SK-N-SH (cell line): Measurements from ENCODE around the gene TNFAIP2. TPM values are rescaled to one million over a fixed set of nuclear protein-coding genes. Genes with fewer than 3 reads are reported as not detected.
A peak's percentile ranks its signal among the peaks of the same experiment; 100 is the strongest.

Experiments used
- CTCF ChIA-PET: fragments of 300-600, 350-600 bp; formaldehyde crosslinking; extraction: SDS; loops from one replicate; lab custom pipeline; 2021; lab: Yijun Ruan, JAX
- POLR2A ChIA-PET: fragments of 350-600 bp; sonication (Branson Sonifier 250); formaldehyde crosslinking; extraction: SDS; loops from one replicate; lab custom pipeline; 2020; ENCODE audit warnings: antibody characterized with exemption, inconsistent platforms; lab: Yijun Ruan, JAX
- DNase-seq: peaks from one replicate; pipeline ENCODE4 v3.0.0; 2012
- H2AFZ ChIP-seq: fragments of 200-600 bp; sonication (generic); 2 replicates; pipeline ENCODE4 v1.8.1; 2016; ENCODE audit warnings: antibody characterized with exemption, mild to moderate bottlenecking, low read depth
- H3F3A ChIP-seq: fragments of 200-600 bp; sonication (generic); replicated peaks from 2 replicates; pipeline ENCODE3; 2016; ENCODE audit warnings: antibody characterized with exemption, mild to moderate bottlenecking; ENCODE audit not compliant: insufficient read depth
- H3K27ac ChIP-seq, 2 experiments: fragments of 200-500 bp in 1 of 2; fragments of 200-600 bp in 1 of 2; sonication (Bioruptor generic) in 1 of 2; sonication (generic), shearing (Covaris generic) in 1 of 2; 2 replicates each; pipeline versions ENCODE4 v1.5.1 to v1.6.1; 2014 to 2016; ENCODE audit warnings: low read depth in 2 of 2, inconsistent platforms in 1 of 2, low read length in 1 of 2, mild to moderate bottlenecking in 1 of 2, mixed read lengths in 1 of 2
- H3K27me3 ChIP-seq: fragments of 200-600 bp; sonication (generic), shearing (Covaris generic); 2 replicates; pipeline ENCODE4 v1.6.1; 2016; ENCODE audit warnings: mixed run types; ENCODE audit not compliant: insufficient read depth
- H3K36me3 ChIP-seq, 2 experiments: fragments of 200-500 bp in 1 of 2; fragments of 200-600 bp in 1 of 2; sonication (Bioruptor generic) in 1 of 2; sonication (generic) in 1 of 2; replicated peaks in 1 of 2; 2 replicates each; pipeline versions ENCODE3 to v1.5.1; 2014 to 2016; ENCODE audit warnings: low read length in 1 of 2, mild to moderate bottlenecking in 1 of 2; ENCODE audit not compliant: insufficient read depth in 2 of 2, control insufficient read depth in 1 of 2
- H3K4me1 ChIP-seq, 2 experiments: fragments of 200-500 bp in 1 of 2; fragments of 200-600 bp in 1 of 2; sonication (Bioruptor generic) in 1 of 2; sonication (generic), shearing (Covaris generic) in 1 of 2; 2 replicates each; pipeline versions ENCODE4 v1.5.1 to v1.6.1; 2014 to 2016; ENCODE audit warnings: low read depth in 1 of 2, low read length in 1 of 2, mixed run types in 1 of 2; ENCODE audit not compliant: insufficient read depth in 2 of 2, control insufficient read depth in 1 of 2
- H3K4me2 ChIP-seq: fragments of 200-600 bp; sonication (generic), shearing (Covaris generic); 2 replicates; pipeline ENCODE4 v1.6.1; 2017; ENCODE audit warnings: mixed run types
- H3K4me3 ChIP-seq, 2 experiments: fragments of 200-500 bp in 1 of 2; fragments of 200-600 bp in 1 of 2; sonication (Bioruptor generic) in 1 of 2; sonication (generic), shearing (Covaris generic) in 1 of 2; 2 replicates each; pipeline versions ENCODE4 v1.5.1 to v1.8.1; 2014 to 2016; ENCODE audit warnings: low read depth in 2 of 2, inconsistent platforms in 1 of 2, low read length in 1 of 2, mild to moderate bottlenecking in 1 of 2, mixed read lengths in 1 of 2, moderate library complexity in 1 of 2
- H3K79me2 ChIP-seq: fragments of 200-600 bp; sonication (generic); 2 replicates; pipeline ENCODE4 v1.8.1; 2017; ENCODE audit warnings: mild to moderate bottlenecking; ENCODE audit not compliant: insufficient read depth
- H3K9ac ChIP-seq: fragments of 200-600 bp; sonication (generic); 2 replicates; pipeline ENCODE4 v1.6.1; 2017; ENCODE audit warnings: mixed run types
- H3K9me2 ChIP-seq: fragments of 200-600 bp; sonication (generic); 2 replicates; pipeline ENCODE4 v1.6.1; 2017; ENCODE audit warnings: mixed run types
- H3K9me3 ChIP-seq: fragments of 200-600 bp; sonication (generic); 2 replicates; pipeline ENCODE4 v1.6.1; 2017; ENCODE audit warnings: mixed run types, mild to moderate bottlenecking, moderate library complexity
- H4K20me1 ChIP-seq: fragments of 200-600 bp; sonication (generic); 2 replicates; pipeline ENCODE4 v1.6.1; 2017; ENCODE audit warnings: mild to moderate bottlenecking, mixed run types; ENCODE audit not compliant: insufficient read depth
- ELF1 ChIP-seq: IDR thresholded peaks from 2 replicates; pipeline ENCODE4 v1.4.0; 2012
- JUND ChIP-seq: IDR thresholded peaks from 2 replicates; pipeline ENCODE4 v1.4.0; 2012
- MEF2A ChIP-seq: IDR thresholded peaks from 2 replicates; pipeline ENCODE4 v1.4.0; 2012; ENCODE audit warnings: low read depth, borderline replicate concordance
- MXI1 ChIP-seq: IDR thresholded peaks from 2 replicates; pipeline ENCODE4 v1.6.1; 2012; ENCODE audit warnings: mild to moderate bottlenecking, low read depth, low read length, improper control_type of control experiment
- NFIC ChIP-seq: IDR thresholded peaks from 2 replicates; pipeline ENCODE4 v1.4.0; 2012; ENCODE audit warnings: borderline replicate concordance
- NRF1 ChIP-seq: IDR thresholded peaks from 2 replicates; pipeline ENCODE4 v1.6.1; 2012; ENCODE audit warnings: low read depth, mild to moderate bottlenecking, low read length
- POLR2AphosphoS5 ChIP-seq: IDR thresholded peaks from 2 replicates; pipeline ENCODE4 v1.6.1; 2012; ENCODE audit warnings: low read depth, low read length
- RAD21 ChIP-seq: IDR thresholded peaks from 2 replicates; pipeline ENCODE4 v1.6.1; 2012; ENCODE audit warnings: mild to moderate bottlenecking, low read length
- RFX5 ChIP-seq: IDR thresholded peaks from 2 replicates; pipeline ENCODE4 v1.6.1; 2012; ENCODE audit warnings: mild to moderate bottlenecking, improper control_type of control experiment, low read length
- SIN3A ChIP-seq: IDR thresholded peaks from 2 replicates; pipeline ENCODE4 v1.6.1; 2012; ENCODE audit warnings: low read depth, mild to moderate bottlenecking, low read length, moderate library complexity, borderline replicate concordance
- TAF1 ChIP-seq: IDR thresholded peaks from 2 replicates; pipeline ENCODE4 v1.6.1; 2012; ENCODE audit warnings: low read depth, mild to moderate bottlenecking, low read length, moderate library complexity, borderline replicate concordance
- USF2 ChIP-seq: fragments of 150-350 bp; IDR thresholded peaks from 2 replicates; pipeline ENCODE4 v1.6.1; 2017; ENCODE audit warnings: antibody characterized with exemption, low read length, low read depth, borderline replicate concordance
- YY1 ChIP-seq: IDR thresholded peaks from 2 replicates; pipeline ENCODE4 v1.4.0; 2012; ENCODE audit warnings: low read depth, mild to moderate bottlenecking
- WGBS: methylation state at CpG from one replicate; pipeline ENCODE4 v1.1.6; 2017; ENCODE audit warnings: low lambda C conversion rate; 5-methylcytosine and 5-hydroxymethylcytosine counted together
- polyA plus RNA-seq, 3 experiments: library from polyadenylated mRNA; depleted of rRNA; stranded (reverse); fragments of >200 nt; gene quantifications; 2 replicates each; pipeline ENCODE4 v1.2.3, GENCODE V29; 2012
- TF ChIP-seq, protein P1 (sequence below): IDR thresholded peaks from 2 replicates; pipeline ENCODE4 v1.6.1; 2012; ENCODE audit warnings: mild to moderate bottlenecking, low read depth, low read length, moderate library complexity
- TF ChIP-seq, protein P2 (sequence below): IDR thresholded peaks from 2 replicates; pipeline ENCODE4 v1.4.0; 2012; ENCODE audit warnings: low read depth
- TF ChIP-seq, protein P3 (sequence below): fragments of 200-600 bp; sonication (generic); IDR thresholded peaks from 2 replicates; pipeline ENCODE4 v1.6.1; 2017; ENCODE audit warnings: antibody characterized with exemption, mild to moderate bottlenecking, moderate library complexity

The TNFAIP2 gene
- polyA plus RNA-seq, 1 of the 3 experiments (the other 2 are of a cell fraction), result 16.0 TPM

GRCh38 chr14:103104654-103105452 lies 18.4 kb upstream of the TNFAIP2 start (continued):
- TF ChIP-seq, protein P1, sequence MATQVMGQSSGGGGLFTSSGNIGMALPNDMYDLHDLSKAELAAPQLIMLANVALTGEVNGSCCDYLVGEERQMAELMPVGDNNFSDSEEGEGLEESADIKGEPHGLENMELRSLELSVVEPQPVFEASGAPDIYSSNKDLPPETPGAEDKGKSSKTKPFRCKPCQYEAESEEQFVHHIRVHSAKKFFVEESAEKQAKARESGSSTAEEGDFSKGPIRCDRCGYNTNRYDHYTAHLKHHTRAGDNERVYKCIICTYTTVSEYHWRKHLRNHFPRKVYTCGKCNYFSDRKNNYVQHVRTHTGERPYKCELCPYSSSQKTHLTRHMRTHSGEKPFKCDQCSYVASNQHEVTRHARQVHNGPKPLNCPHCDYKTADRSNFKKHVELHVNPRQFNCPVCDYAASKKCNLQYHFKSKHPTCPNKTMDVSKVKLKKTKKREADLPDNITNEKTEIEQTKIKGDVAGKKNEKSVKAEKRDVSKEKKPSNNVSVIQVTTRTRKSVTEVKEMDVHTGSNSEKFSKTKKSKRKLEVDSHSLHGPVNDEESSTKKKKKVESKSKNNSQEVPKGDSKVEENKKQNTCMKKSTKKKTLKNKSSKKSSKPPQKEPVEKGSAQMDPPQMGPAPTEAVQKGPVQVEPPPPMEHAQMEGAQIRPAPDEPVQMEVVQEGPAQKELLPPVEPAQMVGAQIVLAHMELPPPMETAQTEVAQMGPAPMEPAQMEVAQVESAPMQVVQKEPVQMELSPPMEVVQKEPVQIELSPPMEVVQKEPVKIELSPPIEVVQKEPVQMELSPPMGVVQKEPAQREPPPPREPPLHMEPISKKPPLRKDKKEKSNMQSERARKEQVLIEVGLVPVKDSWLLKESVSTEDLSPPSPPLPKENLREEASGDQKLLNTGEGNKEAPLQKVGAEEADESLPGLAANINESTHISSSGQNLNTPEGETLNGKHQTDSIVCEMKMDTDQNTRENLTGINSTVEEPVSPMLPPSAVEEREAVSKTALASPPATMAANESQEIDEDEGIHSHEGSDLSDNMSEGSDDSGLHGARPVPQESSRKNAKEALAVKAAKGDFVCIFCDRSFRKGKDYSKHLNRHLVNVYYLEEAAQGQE, result no peak
- TF ChIP-seq NRF1 (peak; percentile 22; the same call in 1 of the 2 replicates), JUND (no peak), USF2 (no peak)
- TF ChIP-seq, protein P2, sequence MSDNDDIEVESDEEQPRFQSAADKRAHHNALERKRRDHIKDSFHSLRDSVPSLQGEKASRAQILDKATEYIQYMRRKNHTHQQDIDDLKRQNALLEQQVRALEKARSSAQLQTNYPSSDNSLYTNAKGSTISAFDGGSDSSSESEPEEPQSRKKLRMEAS, result no peak

GRCh38 chr14:103105580-103106150 lies 17.6 kb upstream of the TNFAIP2 start:
- Histone ChIP-seq H4K20me1 (no peaks in the 10 kb centered on the region), H2AFZ (no peak overlapping the region), H3K9me3 (no peaks in the 10 kb centered on the region), H3K4me3 (no peak overlapping the region), H3K9ac (no peak overlapping the region), H3K27ac (no peak overlapping the region), H3K27me3 (peaks cover 25% of the 10 kb centered on the region), H3K4me2 (no peak overlapping the region)
- ChIA-PET CTCF (interaction anchor here (0.6 to 7.8 kb wide), 58 partner anchors 7 to 489 kb away, joined by 3 to 250 read pairs (median 8); partner anchors contain the start of genes EXOC3L4, LBHD2 and TNFAIP2), POLR2A (no interaction called here)
- 36% methylated on average over 5 of the region's 9 CpGs for WGBS
- TF ChIP-seq MEF2A (no peak), YY1 (no peak), RFX5 (no peak), SIN3A (no peak), POLR2AphosphoS5 (no peak), ELF1 (no peak), NFIC (no peak), RAD21 (peak; percentile 26; the same call in 1 of the 2 replicates), TAF1 (no peak), MXI1 (no peak)
- TF ChIP-seq, protein P1, result no peak
- TF ChIP-seq, protein P3, sequence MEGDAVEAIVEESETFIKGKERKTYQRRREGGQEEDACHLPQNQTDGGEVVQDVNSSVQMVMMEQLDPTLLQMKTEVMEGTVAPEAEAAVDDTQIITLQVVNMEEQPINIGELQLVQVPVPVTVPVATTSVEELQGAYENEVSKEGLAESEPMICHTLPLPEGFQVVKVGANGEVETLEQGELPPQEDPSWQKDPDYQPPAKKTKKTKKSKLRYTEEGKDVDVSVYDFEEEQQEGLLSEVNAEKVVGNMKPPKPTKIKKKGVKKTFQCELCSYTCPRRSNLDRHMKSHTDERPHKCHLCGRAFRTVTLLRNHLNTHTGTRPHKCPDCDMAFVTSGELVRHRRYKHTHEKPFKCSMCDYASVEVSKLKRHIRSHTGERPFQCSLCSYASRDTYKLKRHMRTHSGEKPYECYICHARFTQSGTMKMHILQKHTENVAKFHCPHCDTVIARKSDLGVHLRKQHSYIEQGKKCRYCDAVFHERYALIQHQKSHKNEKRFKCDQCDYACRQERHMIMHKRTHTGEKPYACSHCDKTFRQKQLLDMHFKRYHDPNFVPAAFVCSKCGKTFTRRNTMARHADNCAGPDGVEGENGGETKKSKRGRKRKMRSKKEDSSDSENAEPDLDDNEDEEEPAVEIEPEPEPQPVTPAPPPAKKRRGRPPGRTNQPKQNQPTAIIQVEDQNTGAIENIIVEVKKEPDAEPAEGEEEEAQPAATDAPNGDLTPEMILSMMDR, result peak; percentile 14; the same call in 1 of the 2 replicates
- TF ChIP-seq, all 33 proteins: peak for 2
- H3F3A ChIP-seq, result peaks cover 3% of the 10 kb centered on the region
- peaks cover 9 to 17% of the 10 kb centered on the region in 2 experiments; a peak in 3 of 4 replicates for H3K4me1 ChIP-seq
- DNase-seq, result no peak
- no peaks in the 10 kb centered on the region for H3K9me2 ChIP-seq
- no peaks in the 10 kb centered on the region for H3K36me3 ChIP-seq
- H3K79me2 ChIP-seq, result no peaks in the 10 kb centered on the region
